Nephron progenitor cell (in vitro differentiated cells): Measurements from ENCODE around the gene LSS.
A peak's percentile ranks its signal among the peaks of the same experiment; 100 is the strongest.

Experiments
- DNase-seq: peaks from one replicate; pipeline ENCODE4 v3.0.0; 2021
- H3K27ac Mint-ChIP-seq: 2 replicates; pipeline ENCODE4 v1.8.0; 2021; ENCODE audit warnings: mild to moderate bottlenecking, moderate library complexity, mixed read lengths
- H3K27me3 Mint-ChIP-seq: 2 replicates; pipeline ENCODE4 v1.8.0; 2021; ENCODE audit warnings: mild to moderate bottlenecking, low read depth, mixed read lengths; ENCODE audit not compliant: poor library complexity
- H3K36me3 Mint-ChIP-seq: 2 replicates; pipeline ENCODE4 v1.8.0; 2021; ENCODE audit warnings: low read depth, mixed read lengths
- H3K4me1 Mint-ChIP-seq: 2 replicates; pipeline ENCODE4 v1.8.0; 2021; ENCODE audit warnings: mixed read lengths
- H3K4me3 Mint-ChIP-seq: 2 replicates; pipeline ENCODE4 v1.8.0; 2021; ENCODE audit warnings: mild to moderate bottlenecking, moderate library complexity, mixed read lengths
- H3K9me3 Mint-ChIP-seq: 2 replicates; pipeline ENCODE4 v1.8.0; 2021; ENCODE audit warnings: mild to moderate bottlenecking, moderate library complexity, mixed read lengths
- CTCF ChIP-seq: fragments of 200-600 bp; sonication (generic); IDR thresholded peaks from 2 replicates; pipeline ENCODE4 v1.5.0; 2021; ENCODE audit warnings: antibody characterized with exemption

The LSS gene

GRCh38 chr21:46265736-46266525 lies 37.4 kb upstream of the LSS start:
- Mint-ChIP-seq H3K9me3 (no peaks in the 10 kb centered on the region), H3K27ac (peak overlapping the region; percentile 62), H3K4me1 (no peaks in the 10 kb centered on the region), H3K27me3 (peaks cover 4% of the 10 kb centered on the region), H3K36me3 (peaks cover 63% of the 10 kb centered on the region), H3K4me3 (no peak overlapping the region)
- no peak for DNase-seq
- no peak for TF ChIP-seq CTCF

- Mint-ChIP-seq H3K4me1 (no peaks in the 10 kb centered on the region), H3K36me3 (peaks cover 64% of the 10 kb centered on the region), H3K27ac (no peak overlapping the region), H3K9me3 (no peaks in the 10 kb centered on the region), H3K4me3 (no peak overlapping the region), H3K27me3 (peaks cover 4% of the 10 kb centered on the region)
- no peak for DNase-seq
- no peak for TF ChIP-seq CTCF
Observed at GRCh38 chr21:46264690-46265144, 36.1 kb upstream of the LSS start.

- H3K4me3 Mint-ChIP-seq, result no peak overlapping the region
- peaks cover 62% of the 10 kb centered on the region for H3K36me3 Mint-ChIP-seq
- no peak for DNase-seq
- no peak for TF ChIP-seq CTCF
- H3K9me3 Mint-ChIP-seq, result no peaks in the 10 kb centered on the region
- H3K27me3 Mint-ChIP-seq, result peaks cover 4% of the 10 kb centered on the region
- no peak overlapping the region for H3K27ac Mint-ChIP-seq
- no peaks in the 10 kb centered on the region for H3K4me1 Mint-ChIP-seq
Observed at GRCh38 chr21:46264046-46264689, 35.6 kb upstream of the LSS start.

- peaks cover 4% of the 10 kb centered on the region for H3K27me3 Mint-ChIP-seq
- TF ChIP-seq CTCF, result no peak
- peak overlapping the region; percentile 36 for H3K27ac Mint-ChIP-seq
- peaks cover 15% of the 10 kb centered on the region for H3K4me1 Mint-ChIP-seq
- no peaks in the 10 kb centered on the region for H3K9me3 Mint-ChIP-seq
- no peak overlapping the region for H3K4me3 Mint-ChIP-seq
- DNase-seq, result no peak
- peaks cover 81% of the 10 kb centered on the region for H3K36me3 Mint-ChIP-seq
Observed at GRCh38 chr21:46256501-46256994, 28.0 kb upstream of the LSS start.

- H3K36me3 Mint-ChIP-seq, result peaks cover 80% of the 10 kb centered on the region
- H3K27me3 Mint-ChIP-seq, result peaks cover 4% of the 10 kb centered on the region
- no peak for TF ChIP-seq CTCF
- DNase-seq, result no peak
- H3K4me1 Mint-ChIP-seq, result peaks cover 15% of the 10 kb centered on the region
- H3K9me3 Mint-ChIP-seq, result no peaks in the 10 kb centered on the region
- no peak overlapping the region for H3K27ac Mint-ChIP-seq
- H3K4me3 Mint-ChIP-seq, result no peak overlapping the region
Observed at GRCh38 chr21:46255758-46256337, 27.3 kb upstream of the LSS start.
